ENCODE measurements around the gene MBD5.

DNA sequence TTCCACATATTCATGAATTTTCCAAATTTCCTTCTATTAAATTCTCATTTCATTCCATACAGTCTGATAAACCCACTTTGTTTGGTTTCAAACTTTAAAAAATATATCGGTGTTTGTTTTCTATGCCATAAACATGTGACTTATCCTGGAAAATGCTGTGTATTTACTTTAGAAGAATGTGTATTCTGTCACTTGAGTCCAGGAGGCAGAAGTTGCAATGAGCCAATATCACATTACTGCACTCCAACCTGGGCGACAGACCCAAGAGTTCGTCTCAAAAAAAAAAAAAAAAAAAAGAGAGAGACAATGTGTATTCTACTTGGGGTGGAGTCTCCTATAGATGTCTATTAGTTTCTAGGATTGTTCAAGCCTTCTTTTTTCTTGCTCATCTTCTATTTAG is 31.8 kb downstream of the MBD5 start:
- TF ChIP-seq, protein P1, sequence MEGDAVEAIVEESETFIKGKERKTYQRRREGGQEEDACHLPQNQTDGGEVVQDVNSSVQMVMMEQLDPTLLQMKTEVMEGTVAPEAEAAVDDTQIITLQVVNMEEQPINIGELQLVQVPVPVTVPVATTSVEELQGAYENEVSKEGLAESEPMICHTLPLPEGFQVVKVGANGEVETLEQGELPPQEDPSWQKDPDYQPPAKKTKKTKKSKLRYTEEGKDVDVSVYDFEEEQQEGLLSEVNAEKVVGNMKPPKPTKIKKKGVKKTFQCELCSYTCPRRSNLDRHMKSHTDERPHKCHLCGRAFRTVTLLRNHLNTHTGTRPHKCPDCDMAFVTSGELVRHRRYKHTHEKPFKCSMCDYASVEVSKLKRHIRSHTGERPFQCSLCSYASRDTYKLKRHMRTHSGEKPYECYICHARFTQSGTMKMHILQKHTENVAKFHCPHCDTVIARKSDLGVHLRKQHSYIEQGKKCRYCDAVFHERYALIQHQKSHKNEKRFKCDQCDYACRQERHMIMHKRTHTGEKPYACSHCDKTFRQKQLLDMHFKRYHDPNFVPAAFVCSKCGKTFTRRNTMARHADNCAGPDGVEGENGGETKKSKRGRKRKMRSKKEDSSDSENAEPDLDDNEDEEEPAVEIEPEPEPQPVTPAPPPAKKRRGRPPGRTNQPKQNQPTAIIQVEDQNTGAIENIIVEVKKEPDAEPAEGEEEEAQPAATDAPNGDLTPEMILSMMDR (IDR thresholded peaks at IDR 0.05): no peak
- no peak for TF ChIP-seq POLR2A (IDR thresholded peaks at IDR 0.05)
